ENCODE data around the gene SLC12A3. TPM values are rescaled to one million over a fixed set of nuclear protein-coding genes. Genes with fewer than 3 reads are reported as not detected.

The SLC12A3 gene
- total and polyA plus RNA-seq, 2 of the 4 experiments (the other 2 are of a cell fraction), result not detected

GRCh38 chr16:56956076-56956475 is 91.1 kb downstream of the SLC12A3 start:
- ChIA-PET POLR2A (ENCODE audit: unreplicated experiment) (no interaction called here), CTCF (no interaction called here)
- Histone ChIP-seq H2BK15ac (ENCODE audit: low read depth, low read length) (no peak overlapping the region), H3K4ac (ENCODE audit: low read depth, low read length) (no peak overlapping the region), H2BK20ac (ENCODE audit: low read depth, low read length) (no peak overlapping the region), H3K14ac (replicated peaks; ENCODE audit: low read depth, low read length) (no peak overlapping the region), H2AK5ac (ENCODE audit: low read depth, low read length) (no peak overlapping the region), H3K4me2 (ENCODE audit: low read depth, low read length) (no peak overlapping the region), H4K20me1 (ENCODE audit: insufficient read depth, low read length) (no peaks in the 10 kb centered on the region; the same call in 1 of the 2 replicates), H2BK120ac (ENCODE audit: low read depth, low read length) (no peak overlapping the region), H2BK5ac (ENCODE audit: low read depth, low read length, poor library complexity, severe bottlenecking) (no peak overlapping the region), H4K5ac (ENCODE audit: low read depth, low read length) (no peak overlapping the region), H3K56ac (ENCODE audit: extremely low read depth, insufficient read depth, low read length) (no peak overlapping the region), H3K4me3 (ENCODE audit: insufficient read depth, low read depth, low read length) (no peak overlapping the region), H4K8ac (ENCODE audit: low read depth in 2 of 2, low read length in 2 of 2) (no peak overlapping the region), H3K79me1 (ENCODE audit: low read depth in 1 of 2, low read length in 2 of 2) (no peaks in the 10 kb centered on the region), H2AK9ac (replicated peaks; ENCODE audit: low read depth, low read length, poor library complexity) (no peak overlapping the region), H2AFZ (replicated peaks; ENCODE audit: low read length, poor library complexity) (no peak overlapping the region), H4K91ac (ENCODE audit: insufficient read depth, low read depth, low read length) (no peak overlapping the region), H3K27me3 (ENCODE audit: control insufficient read depth, insufficient read depth, low read length) (no peaks in the 10 kb centered on the region), H3K9ac (ENCODE audit: low read depth, low read length) (no peak overlapping the region), H3K4me1 (ENCODE audit: control insufficient read depth, insufficient read depth, low read length) (peaks cover 4% of the 10 kb centered on the region; the same call in 1 of the 2 replicates), H3K27ac (ENCODE audit: insufficient read depth, low read length) (no peak overlapping the region), H3K23ac (ENCODE audit: low read depth, low read length) (no peak overlapping the region), H3K36me3 (ENCODE audit: control insufficient read depth, insufficient read depth, low read length) (no peaks in the 10 kb centered on the region), H3K9me3 (ENCODE audit: control insufficient read depth, insufficient read depth, low read length) (no peaks in the 10 kb centered on the region), H3K9me1 (ENCODE audit: insufficient read depth, low read length) (no peaks in the 10 kb centered on the region), H3K18ac (ENCODE audit: low read depth, low read length) (no peak overlapping the region)
- TF ChIP-seq MXI1 (IDR thresholded peaks at IDR 0.05; ENCODE audit: borderline replicate concordance, low read depth, low read length) (no peak), BHLHE40 (IDR thresholded peaks at IDR 0.05; ENCODE audit: low read depth, low read length) (no peak), RAD21 (IDR thresholded peaks at IDR 0.05; ENCODE audit: low read length) (no peak), FOS (IDR thresholded peaks at IDR 0.05; ENCODE audit: low read depth, low read length) (no peak), RFX5 (IDR thresholded peaks at IDR 0.05; ENCODE audit: low read depth, low read length) (no peak), MAFK (IDR thresholded peaks at IDR 0.05; ENCODE audit: low read depth, low read length) (no peak), POLR2A (IDR thresholded peaks at IDR 0.05; ENCODE audit: low read depth, low read length) (no peak), CEBPB (IDR thresholded peaks at IDR 0.05; ENCODE audit: low read depth, low read length) (no peak), RCOR1 (IDR thresholded peaks at IDR 0.05; ENCODE audit: insufficient replicate concordance, low read length) (no peak), USF2 (IDR thresholded peaks at IDR 0.05; ENCODE audit: low read depth, low read length) (no peak), NFE2L2 (IDR thresholded peaks at IDR 0.05; ENCODE audit: low read depth, low read length) (no peak), MAZ (IDR thresholded peaks at IDR 0.05; ENCODE audit: borderline replicate concordance, low read depth, low read length) (no peak), CHD1 (IDR thresholded peaks at IDR 0.05; ENCODE audit: low read depth, low read length) (no peak), ELK1 (IDR thresholded peaks at IDR 0.05; ENCODE audit: borderline replicate concordance, low read depth, low read length) (no peak), SMC3 (IDR thresholded peaks at IDR 0.05; ENCODE audit: low read depth, low read length) (no peak)
- TF ChIP-seq, protein P1, sequence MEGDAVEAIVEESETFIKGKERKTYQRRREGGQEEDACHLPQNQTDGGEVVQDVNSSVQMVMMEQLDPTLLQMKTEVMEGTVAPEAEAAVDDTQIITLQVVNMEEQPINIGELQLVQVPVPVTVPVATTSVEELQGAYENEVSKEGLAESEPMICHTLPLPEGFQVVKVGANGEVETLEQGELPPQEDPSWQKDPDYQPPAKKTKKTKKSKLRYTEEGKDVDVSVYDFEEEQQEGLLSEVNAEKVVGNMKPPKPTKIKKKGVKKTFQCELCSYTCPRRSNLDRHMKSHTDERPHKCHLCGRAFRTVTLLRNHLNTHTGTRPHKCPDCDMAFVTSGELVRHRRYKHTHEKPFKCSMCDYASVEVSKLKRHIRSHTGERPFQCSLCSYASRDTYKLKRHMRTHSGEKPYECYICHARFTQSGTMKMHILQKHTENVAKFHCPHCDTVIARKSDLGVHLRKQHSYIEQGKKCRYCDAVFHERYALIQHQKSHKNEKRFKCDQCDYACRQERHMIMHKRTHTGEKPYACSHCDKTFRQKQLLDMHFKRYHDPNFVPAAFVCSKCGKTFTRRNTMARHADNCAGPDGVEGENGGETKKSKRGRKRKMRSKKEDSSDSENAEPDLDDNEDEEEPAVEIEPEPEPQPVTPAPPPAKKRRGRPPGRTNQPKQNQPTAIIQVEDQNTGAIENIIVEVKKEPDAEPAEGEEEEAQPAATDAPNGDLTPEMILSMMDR (conservative IDR thresholded peaks at IDR 0.05; ENCODE audit: low read depth, low read length), result no peak
- no peak for ATAC-seq (ENCODE audit: low read depth)
- no TSS peak for BruUV-seq (replicated peaks)
- WGBS, 2 experiments (ENCODE audit: extremely low coverage in 2 of 2, insufficient read length in 1 of 2), result no CpG with 5 or more reads among the region's 4 CpGs
- no peak for DNase-seq
- intact Hi-C loops (cut with micrococcal nuclease) (no loop called here), dilution Hi-C loops (cut with HindIII; ENCODE audit: low sequenced_read_pairs, unreplicated experiment) (no loop called here), in situ Hi-C loops (cut with MboI; ENCODE audit: low sequenced_read_pairs) (no loop called here)
